ENCODE results near the gene TCF25. TPM values are rescaled to one million over a fixed set of nuclear protein-coding genes. Genes with fewer than 3 reads are reported as not detected.

TCF25 gene
- total RNA-seq, 4 donors from 2014 or later: 126 to 151 (median 137) TPM

- TF ChIP-seq POLR2A (IDR thresholded peaks at IDR 0.05; ENCODE audit: low read depth) (no peak), CTCF (IDR thresholded peaks at IDR 0.05) (no peak), POLR2AphosphoS5 (IDR thresholded peaks at IDR 0.05) (no peak), EP300 (IDR thresholded peaks at IDR 0.05) (no peak)
- Histone ChIP-seq H3K36me3 (peaks cover 3 to 51% (median 45%) of the 10 kb centered on the region in 4 donors), H3K9me3 (no peaks in the 10 kb centered on the region), H3K27me3 (no peaks in the 10 kb centered on the region), H3K27ac (replicated peaks in 1 of 4) (no peak overlapping the region), H3K4me3 (no peak overlapping the region), H3K4me1 (peaks cover 6 to 12% (median 10%) of the 10 kb centered on the region in 4 donors)
- DNase-seq (ENCODE audit: extremely low spot score): no peak
- intact Hi-C loops (cut with DNase I): no loop called here
- 88% methylated on average over 9 of the region's 11 CpGs for WGBS
These were observed 80.4 kb downstream of the TCF25 start for GRCh38 chr16:89953671-89954406.

- H3K27ac ChIP-seq (replicated peaks in 1 of 4): no peak overlapping the region
- DNase-seq (ENCODE audit: extremely low spot score): no peak
- WGBS: 94% methylated on average over 15 of the region's 15 CpGs
- intact Hi-C loops (cut with DNase I): no loop called here
- no peaks in the 10 kb centered on the region for H3K9me3 ChIP-seq
- TF ChIP-seq CTCF (IDR thresholded peaks at IDR 0.05) (no peak), POLR2A (IDR thresholded peaks at IDR 0.05; ENCODE audit: low read depth) (no peak), POLR2AphosphoS5 (IDR thresholded peaks at IDR 0.05) (no peak), EP300 (IDR thresholded peaks at IDR 0.05) (no peak)
- no peak overlapping the region for H3K4me3 ChIP-seq
- peaks cover 6 to 58% (median 49%) of the 10 kb centered on the region in 4 donors for H3K36me3 ChIP-seq
- peaks cover 3 to 8% (median 6%) of the 10 kb centered on the region in 4 donors for H3K4me1 ChIP-seq
- H3K27me3 ChIP-seq: no peaks in the 10 kb centered on the region
These were observed 81.1 kb downstream of the TCF25 start for GRCh38 chr16:89954462-89954861.

GRCh38 chr16:89955001-89955685, 81.8 kb downstream of the TCF25 start:
- TF ChIP-seq POLR2AphosphoS5 (IDR thresholded peaks at IDR 0.05): no peak
- TF ChIP-seq EP300 (IDR thresholded peaks at IDR 0.05): no peak
- TF ChIP-seq POLR2A (IDR thresholded peaks at IDR 0.05; ENCODE audit: low read depth): no peak
- TF ChIP-seq CTCF (IDR thresholded peaks at IDR 0.05): no peak
- no peaks in the 10 kb centered on the region for H3K27me3 ChIP-seq
- H3K4me3 ChIP-seq: no peak overlapping the region
- no peak for DNase-seq (ENCODE audit: extremely low spot score)
- H3K27ac ChIP-seq (replicated peaks in 1 of 4): no peak overlapping the region
- peaks cover 6 to 64% (median 56%) of the 10 kb centered on the region in 4 donors for H3K36me3 ChIP-seq
- no peaks in the 10 kb centered on the region for H3K9me3 ChIP-seq
- intact Hi-C loops (cut with DNase I): no loop called here
- peaks cover 0 to under 1% (median under 1%) of the 10 kb centered on the region in 4 donors for H3K4me1 ChIP-seq
- 86% methylated on average over 12 of the region's 15 CpGs for WGBS

GRCh38 chr16:89956505-89957215, 83.3 kb downstream of the TCF25 start:
- no peak for DNase-seq (ENCODE audit: extremely low spot score)
- Histone ChIP-seq H3K4me3 (no peak overlapping the region), H3K36me3 (peaks cover 6 to 80% (median 71%) of the 10 kb centered on the region in 4 donors)

More at GRCh38 chr16:89956505-89957215, 83.3 kb downstream of the TCF25 start:
- Histone ChIP-seq H3K9me3 (no peaks in the 10 kb centered on the region), H3K4me1 (no peaks in the 10 kb centered on the region), H3K27me3 (no peaks in the 10 kb centered on the region), H3K27ac (replicated peaks in 1 of 4) (no peak overlapping the region)
- WGBS: 86% methylated on average over 12 of the region's 15 CpGs
- intact Hi-C loops (cut with DNase I): no loop called here
- no peak for TF ChIP-seq POLR2A (IDR thresholded peaks at IDR 0.05; ENCODE audit: low read depth)
- TF ChIP-seq EP300 (IDR thresholded peaks at IDR 0.05): no peak
- no peak for TF ChIP-seq POLR2AphosphoS5 (IDR thresholded peaks at IDR 0.05)
- no peak for TF ChIP-seq CTCF (IDR thresholded peaks at IDR 0.05)
